Hematopoietic multipotent progenitor cell treated with erythropoietin and hydrocortisone succinate and interleukin-3 and kit ligand, for 4 days (in vitro differentiated cells): ENCODE measurements around the gene DLG5.
A peak's percentile ranks its signal among the peaks of the same experiment; 100 is the strongest.

Source experiments
- DNase-seq: peaks from one replicate; pipeline ENCODE4 v3.0.0-alpha.2; 2015

DLG5 gene

DNA sequence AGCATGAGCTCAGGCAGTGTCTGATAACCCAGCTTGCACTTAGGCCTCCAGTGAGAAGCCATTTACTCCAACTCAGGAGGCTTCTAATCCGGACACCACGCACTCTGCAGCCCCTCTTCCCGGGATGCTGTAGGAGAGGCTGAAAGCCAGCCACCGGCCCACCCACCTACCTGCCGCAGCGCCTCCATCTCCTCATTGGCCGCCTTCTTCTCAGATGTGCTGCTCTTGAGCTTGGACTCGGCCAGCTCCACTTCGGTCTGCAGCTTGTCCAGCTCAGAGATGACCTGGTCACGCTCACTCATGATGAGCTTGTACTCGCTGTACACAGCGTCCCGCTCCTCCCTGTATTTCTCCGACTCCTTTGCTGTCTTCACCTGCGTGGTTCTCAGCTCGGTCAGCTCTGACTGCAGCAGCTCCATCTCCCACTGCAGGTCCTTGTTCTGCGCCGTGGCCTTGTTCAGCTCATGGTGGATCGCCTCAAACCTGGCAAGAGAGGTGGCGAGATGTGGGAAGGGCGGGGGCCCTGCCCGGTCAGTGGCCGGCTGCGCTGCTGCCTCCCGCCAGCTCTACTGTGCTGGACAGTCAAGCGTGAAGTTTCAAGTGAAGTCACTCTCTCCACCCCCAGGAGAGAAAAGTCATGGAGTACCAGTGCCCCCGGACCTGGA is 84.7 kb downstream of the DLG5 start:
- no peak for DNase-seq

DNA sequence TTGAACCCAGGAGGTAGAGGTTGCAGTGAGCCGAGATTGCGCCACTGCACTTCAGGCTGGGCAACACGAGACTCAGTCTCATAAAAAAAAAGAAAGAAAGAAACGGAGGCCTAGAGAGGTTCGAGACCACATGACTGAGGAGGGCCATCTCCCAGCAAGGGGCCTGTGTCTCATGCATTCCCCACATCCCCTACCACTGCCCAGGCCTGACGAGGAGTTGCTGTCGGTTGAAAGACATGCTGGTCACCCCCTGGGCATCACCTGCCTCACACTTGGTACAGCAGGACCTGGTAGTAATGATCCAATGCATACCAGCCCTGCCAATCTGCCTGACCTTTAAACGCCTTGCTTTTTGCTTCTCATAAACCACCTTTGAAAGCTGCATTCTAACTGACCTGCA is 85.9 kb downstream of the DLG5 start:
- no peak for DNase-seq

GRCh38 chr10:77837925-77838595 is 88.5 kb downstream of the DLG5 start:
- DNase-seq: no peak

DNA sequence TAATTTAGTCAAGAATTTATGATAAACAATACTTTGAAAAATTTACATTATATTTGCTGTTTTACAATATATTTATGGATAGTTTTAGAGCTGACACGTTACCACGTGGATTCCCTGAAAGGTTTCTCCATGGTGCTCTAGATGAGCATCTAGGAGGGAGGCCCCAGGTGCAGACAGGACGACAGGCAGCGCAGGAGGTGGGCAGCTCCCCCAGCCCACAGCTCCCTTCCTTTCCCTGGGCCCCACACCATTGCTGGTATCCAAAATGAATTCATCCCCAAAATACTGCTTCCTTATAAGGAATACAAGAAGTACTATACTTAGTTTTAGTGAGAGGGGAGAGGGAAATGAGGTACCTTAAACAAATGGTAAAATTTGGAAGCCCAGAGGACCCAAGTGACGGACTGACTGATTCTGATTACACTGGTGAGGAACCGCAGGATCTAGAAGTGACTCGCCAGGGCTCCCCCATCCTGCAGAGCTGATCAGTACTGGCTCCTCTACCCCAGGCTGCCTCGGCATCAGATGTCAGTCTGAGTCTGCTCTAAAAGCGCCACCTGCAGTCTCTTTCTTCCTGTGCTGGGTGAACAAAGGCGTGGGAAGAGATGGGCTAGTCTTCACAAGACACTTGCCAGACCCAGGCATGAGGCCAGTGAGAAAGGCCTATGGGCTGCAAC is 89.2 kb downstream of the DLG5 start:
- DNase-seq: peak; percentile 59

- DNase-seq: peak; percentile 83
Observed at GRCh38 chr10:77836299-77836820, 90.2 kb downstream of the DLG5 start.

GRCh38 chr10:77835669-77836086 is 90.9 kb downstream of the DLG5 start:
- DNase-seq: no peak

- peak; percentile 25 for DNase-seq
Observed at GRCh38 chr10:77834943-77835668, 91.4 kb downstream of the DLG5 start.

DNA sequence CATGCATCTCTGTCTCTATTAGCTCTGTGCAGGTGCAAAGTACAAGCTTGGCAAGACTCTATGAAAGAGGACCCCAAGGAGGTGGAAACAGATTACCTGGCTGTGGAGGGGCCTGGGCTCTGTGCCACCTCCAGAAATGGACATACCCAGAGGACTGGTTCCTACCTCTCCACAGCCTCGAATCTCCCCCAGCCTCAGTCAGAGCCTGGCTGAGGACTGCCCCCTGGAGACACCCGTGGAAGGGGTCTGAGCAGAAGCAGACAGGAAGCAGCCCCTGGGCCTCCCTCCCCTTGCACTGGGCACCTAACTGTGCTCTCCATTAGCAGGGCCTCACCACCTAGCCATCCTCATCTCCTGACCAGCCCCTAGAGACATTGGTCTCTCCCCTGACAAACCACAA is 92.0 kb downstream of the DLG5 start:
- no peak for DNase-seq

DNA sequence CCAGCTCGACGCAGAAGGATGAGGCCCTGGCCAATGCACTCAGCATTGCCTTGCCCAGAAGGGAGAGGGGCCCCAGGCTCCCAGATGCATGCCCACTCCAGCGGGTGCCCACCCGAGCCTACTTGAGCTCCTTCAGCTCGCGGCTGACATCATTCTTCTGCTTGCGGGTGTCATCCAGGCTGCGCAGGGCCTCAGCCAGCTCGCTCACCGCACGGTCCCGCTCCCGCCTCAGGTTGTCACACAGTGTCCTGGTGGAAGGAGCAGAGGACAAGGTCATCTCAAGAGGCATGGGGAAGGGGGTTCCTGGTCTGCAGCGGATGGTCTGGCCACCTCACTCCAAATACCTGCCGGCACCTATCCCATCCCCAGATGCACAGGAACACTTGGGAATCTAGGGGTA is 92.8 kb downstream of the DLG5 start:
- no peak for DNase-seq

GRCh38 chr10:77833225-77833624 is 93.3 kb downstream of the DLG5 start:
- DNase-seq: no peak

- DNase-seq: no peak
Observed at GRCh38 chr10:77832238-77832637, 94.3 kb downstream of the DLG5 start.

GRCh38 chr10:77829356-77829755 is 97.2 kb downstream of the DLG5 start:
- DNase-seq: no peak

- no peak for DNase-seq
Observed at GRCh38 chr10:77828377-77828776, 98.2 kb downstream of the DLG5 start.

GRCh38 chr10:77827366-77827765 is 99.2 kb downstream of the DLG5 start:
- DNase-seq: peak; percentile 8

GRCh38 chr10:77825965-77826364 is 100.6 kb downstream of the DLG5 start:
- DNase-seq: no peak

GRCh38 chr10:77824908-77825307 is 101.6 kb downstream of the DLG5 start:
- no peak for DNase-seq

- DNase-seq: no peak
Observed at GRCh38 chr10:77823811-77824542, 102.6 kb downstream of the DLG5 start.

GRCh38 chr10:77821551-77821950 is 105.0 kb downstream of the DLG5 start:
- no peak for DNase-seq

DNA sequence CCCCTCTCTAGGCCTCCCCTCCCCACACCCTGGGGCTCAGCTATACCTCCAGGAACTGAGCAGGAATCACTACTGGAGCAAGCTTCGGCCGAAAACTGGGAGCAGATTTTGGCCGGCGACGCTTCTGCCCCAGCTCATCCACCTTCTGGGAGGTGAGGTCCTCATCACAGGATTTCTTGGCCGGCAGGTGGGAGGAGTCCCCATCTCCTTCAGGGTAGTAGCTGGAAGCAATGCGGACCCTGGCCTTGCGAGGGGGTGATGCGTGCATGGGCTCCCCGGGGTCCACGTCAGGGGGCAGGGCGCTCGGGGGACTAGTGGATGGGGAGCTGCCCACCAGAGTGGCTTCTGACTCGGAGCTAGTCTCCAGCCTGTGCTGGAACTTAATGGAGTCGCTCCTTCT is 105.5 kb downstream of the DLG5 start:
- no peak for DNase-seq

- no peak for DNase-seq
Observed at GRCh38 chr10:77820349-77820748, 106.2 kb downstream of the DLG5 start.

GRCh38 chr10:77819210-77820112 is 107.1 kb downstream of the DLG5 start:
- DNase-seq: no peak
